HEK293T (cell line): Measurements from ENCODE around the gene FGFR3.

ENCODE experiments used
- CTCF ChIA-PET: fragments of 350-600 bp; formaldehyde crosslinking; extraction: SDS; loops from one replicate; lab custom pipeline; 2021; ENCODE audit warnings: antibody characterized with exemption, inconsistent platforms; lab: Yijun Ruan, JAX
- POLR2A ChIA-PET: fragments of 350-600 bp; formaldehyde crosslinking; extraction: SDS; loops from one replicate; lab custom pipeline; 2020; ENCODE audit warnings: antibody characterized with exemption, inconsistent platforms; lab: Yijun Ruan, JAX
- DNase-seq: peaks from one replicate; pipeline ENCODE4 v3.0.0; 2012; ENCODE audit warnings: mixed read lengths; ENCODE audit errors: extremely low spot score
- ARNT ChIP-seq: fragments of 450-650 bp; IDR thresholded peaks from 2 replicates; pipeline ENCODE4 v1.6.1; 2017; ENCODE audit warnings: mild to moderate bottlenecking
- BHLHE40 ChIP-seq: fragments of 450-650 bp; IDR thresholded peaks from 2 replicates; pipeline ENCODE4 v1.6.1; 2016; ENCODE audit warnings: mild to moderate bottlenecking, moderate library complexity, borderline replicate concordance
- CTBP1 ChIP-seq: fragments of 450-650 bp; IDR thresholded peaks from 2 replicates; pipeline ENCODE4 v1.6.1; 2016; ENCODE audit warnings: borderline replicate concordance
- ELF4 ChIP-seq: fragments of 450-650 bp; IDR thresholded peaks from 2 replicates; pipeline ENCODE4 v1.6.1; 2017; ENCODE audit warnings: antibody characterized with exemption
- FOXA1 ChIP-seq: fragments of 450-650 bp; IDR thresholded peaks from 2 replicates; pipeline ENCODE4 v1.6.1; 2016; ENCODE audit warnings: mild to moderate bottlenecking
- FOXK2 ChIP-seq: fragments of 450-650 bp; IDR thresholded peaks from 2 replicates; pipeline ENCODE4 v1.6.1; 2016; ENCODE audit warnings: mild to moderate bottlenecking
- FOXM1 ChIP-seq: fragments of 450-650 bp; IDR thresholded peaks from 2 replicates; pipeline ENCODE4 v1.6.1; 2017; ENCODE audit warnings: mild to moderate bottlenecking, borderline replicate concordance
- HDGF ChIP-seq: fragments of 450-650 bp; IDR thresholded peaks from 2 replicates; pipeline ENCODE4 v1.6.1; 2017; ENCODE audit warnings: antibody characterized with exemption, borderline replicate concordance
- L3MBTL2 ChIP-seq: fragments of 450-650 bp; conservative IDR thresholded peaks from 2 replicates; pipeline ENCODE4 v1.6.1; 2016; ENCODE audit warnings: mild to moderate bottlenecking
- LEF1 ChIP-seq: fragments of 450-650 bp; IDR thresholded peaks from 2 replicates; pipeline ENCODE4 v1.6.1; 2017; ENCODE audit warnings: mild to moderate bottlenecking, borderline replicate concordance
- NFRKB ChIP-seq: fragments of 450-650 bp; IDR thresholded peaks from 2 replicates; pipeline ENCODE4 v1.6.1; 2016; ENCODE audit warnings: mild to moderate bottlenecking, moderate library complexity
- PKNOX1 ChIP-seq: fragments of 450-650 bp; IDR thresholded peaks from 2 replicates; pipeline ENCODE4 v1.6.1; 2016
- SP1 ChIP-seq: fragments of 450-650 bp; IDR thresholded peaks from 2 replicates; pipeline ENCODE4 v1.6.1; 2017
- SUZ12 ChIP-seq: fragments of 450-650 bp; IDR thresholded peaks from 2 replicates; pipeline ENCODE4 v1.6.1; 2016; ENCODE audit warnings: mild to moderate bottlenecking
- TARDBP ChIP-seq: fragments of 450-650 bp; IDR thresholded peaks from 2 replicates; pipeline ENCODE4 v1.6.1; 2016

FGFR3 gene

GRCh38 chr4:1852904-1853623, 60.0 kb downstream of the FGFR3 start:
- ChIA-PET CTCF (interaction anchor here (0.9 kb wide), 1 partner anchor 105 kb away, joined by 3 read pairs; no protein-coding TSS in a partner anchor), POLR2A (interaction anchor here (4.3 kb wide), 1 partner anchor 17 kb away, joined by 31 read pairs; the partner anchor contains the start of gene NSD2)
- no peak for DNase-seq
- TF ChIP-seq ARNT (no peak), L3MBTL2 (no peak), FOXM1 (no peak), CTBP1 (no peak)

- no peak for DNase-seq
- no peak for TF ChIP-seq CTBP1
- TF ChIP-seq TARDBP = no peak
- TF ChIP-seq FOXK2 = no peak
- TF ChIP-seq PKNOX1 = no peak
- TF ChIP-seq FOXM1 = no peak
- no peak for TF ChIP-seq HDGF
- TF ChIP-seq L3MBTL2 = no peak
- no peak for TF ChIP-seq BHLHE40
- TF ChIP-seq FOXA1 = no peak
- TF ChIP-seq NFRKB = no peak
- TF ChIP-seq ELF4 = no peak
- TF ChIP-seq ARNT = no peak
- no peak for TF ChIP-seq LEF1
- no peak for TF ChIP-seq SUZ12
- CTCF ChIA-PET = interaction anchor here (0.9 kb wide), 1 partner anchor 45 kb away, joined by 3 read pairs; no protein-coding TSS in a partner anchor
- POLR2A ChIA-PET = interaction anchor here (0.6 to 4.3 kb wide), 3 partner anchors 16 to 44 kb away, joined by 4 to 31 read pairs (median 11); partner anchors contain the start of gene NSD2
These were observed 61.7 kb downstream of the FGFR3 start for GRCh38 chr4:1854752-1855151.

GRCh38 chr4:1855333-1856070, 62.4 kb downstream of the FGFR3 start:
- CTCF ChIA-PET = interaction anchor here (0.9 kb wide), 1 partner anchor 44 kb away, joined by 3 read pairs; no protein-coding TSS in a partner anchor
- TF ChIP-seq SUZ12 (no peak), CTBP1 (no peak), LEF1 (0 out of 2 replicates have a peak, but pooled peaks have one; percentile 59)
- POLR2A ChIA-PET = interaction anchor here (0.6 to 4.3 kb wide), 11 partner anchors 9 to 613 kb away, joined by 3 to 31 read pairs (median 4); partner anchors contain the start of genes NSD2 and RNF4
- DNase-seq = no peak

- TF ChIP-seq NFRKB = no peak
- no peak for TF ChIP-seq PKNOX1
- no peak for TF ChIP-seq FOXM1
- peak; percentile 48; the same call in 1 of the 2 replicates for TF ChIP-seq ELF4
- no peak for TF ChIP-seq TARDBP
- TF ChIP-seq CTBP1 = no peak
- POLR2A ChIA-PET = interaction anchor here (0.8 to 4.3 kb wide), 13 partner anchors 8 to 613 kb away, joined by 3 to 31 read pairs (median 5); partner anchors contain the start of genes NAT8L, NSD2 and RNF4
- CTCF ChIA-PET = interaction anchor here (0.7 kb wide), 1 partner anchor 44 kb away, joined by 4 read pairs; no protein-coding TSS in a partner anchor
- DNase-seq = peak; percentile 92
These were observed 63.2 kb downstream of the FGFR3 start, which contains the start of gene LETM1 for GRCh38 chr4:1856071-1856942. Gene LETM1 (minus strand): TSS chr4:1856156. CDS start chr4:1855950, 206 bp downstream.

GRCh38 chr4:1856943-1857699, 64.0 kb downstream of the FGFR3 start:
- TF ChIP-seq HDGF (no peak), NFRKB (no peak), TARDBP (no peak), FOXM1 (no peak), L3MBTL2 (no peak; the same call in none of the 2 replicates), LEF1 (no peak), FOXA1 (no peak), SUZ12 (no peak), PKNOX1 (no peak), CTBP1 (no peak), BHLHE40 (no peak), FOXK2 (no peak), SP1 (no peak)
- CTCF ChIA-PET = no interaction called here
- no peak for DNase-seq
- POLR2A ChIA-PET = interaction anchor here (0.8 to 4.3 kb wide), 11 partner anchors 7 to 612 kb away, joined by 3 to 31 read pairs (median 5); partner anchors contain the start of genes NAT8L, NSD2 and RNF4
